ENCODE results near the gene AFF2.

DNA sequence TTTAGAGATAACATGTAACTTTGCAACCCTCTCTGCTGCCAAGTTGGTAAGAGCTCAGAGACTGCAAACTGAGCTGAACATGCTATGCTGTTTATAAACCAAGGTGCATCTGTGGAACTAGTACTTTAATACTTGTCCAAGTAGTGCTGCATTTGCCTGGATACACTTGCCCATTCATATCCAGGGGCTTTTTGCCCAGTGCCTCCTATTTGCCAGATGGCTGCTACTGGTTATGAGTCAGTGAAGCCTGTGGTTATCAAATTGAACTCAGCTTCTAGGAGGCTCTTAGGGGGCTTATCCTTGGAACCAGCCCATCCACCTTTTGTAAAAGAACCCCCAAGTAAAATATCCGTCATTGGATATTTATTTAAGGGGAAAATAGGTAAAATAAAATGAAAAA lies 79.6 kb downstream of the AFF2 start:
- TF ChIP-seq, protein P1, sequence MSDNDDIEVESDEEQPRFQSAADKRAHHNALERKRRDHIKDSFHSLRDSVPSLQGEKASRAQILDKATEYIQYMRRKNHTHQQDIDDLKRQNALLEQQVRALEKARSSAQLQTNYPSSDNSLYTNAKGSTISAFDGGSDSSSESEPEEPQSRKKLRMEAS (IDR thresholded peaks at IDR 0.05; ENCODE audit: insufficient read depth, insufficient read length) = no peak
- TF ChIP-seq, protein P2, sequence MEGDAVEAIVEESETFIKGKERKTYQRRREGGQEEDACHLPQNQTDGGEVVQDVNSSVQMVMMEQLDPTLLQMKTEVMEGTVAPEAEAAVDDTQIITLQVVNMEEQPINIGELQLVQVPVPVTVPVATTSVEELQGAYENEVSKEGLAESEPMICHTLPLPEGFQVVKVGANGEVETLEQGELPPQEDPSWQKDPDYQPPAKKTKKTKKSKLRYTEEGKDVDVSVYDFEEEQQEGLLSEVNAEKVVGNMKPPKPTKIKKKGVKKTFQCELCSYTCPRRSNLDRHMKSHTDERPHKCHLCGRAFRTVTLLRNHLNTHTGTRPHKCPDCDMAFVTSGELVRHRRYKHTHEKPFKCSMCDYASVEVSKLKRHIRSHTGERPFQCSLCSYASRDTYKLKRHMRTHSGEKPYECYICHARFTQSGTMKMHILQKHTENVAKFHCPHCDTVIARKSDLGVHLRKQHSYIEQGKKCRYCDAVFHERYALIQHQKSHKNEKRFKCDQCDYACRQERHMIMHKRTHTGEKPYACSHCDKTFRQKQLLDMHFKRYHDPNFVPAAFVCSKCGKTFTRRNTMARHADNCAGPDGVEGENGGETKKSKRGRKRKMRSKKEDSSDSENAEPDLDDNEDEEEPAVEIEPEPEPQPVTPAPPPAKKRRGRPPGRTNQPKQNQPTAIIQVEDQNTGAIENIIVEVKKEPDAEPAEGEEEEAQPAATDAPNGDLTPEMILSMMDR (IDR thresholded peaks at IDR 0.05; ENCODE audit: extremely low read depth in 1 of 2, insufficient read depth in 1 of 2, low read depth in 1 of 2, low read length in 2 of 2) = no peak
- TF ChIP-seq MYC (IDR thresholded peaks at IDR 0.05; ENCODE audit: low read depth, low read length) = no peak
- TF ChIP-seq POLR2A (IDR thresholded peaks at IDR 0.05; ENCODE audit: low read depth, low read length) = no peak
- no peak for TF ChIP-seq EZH2 (IDR thresholded peaks at IDR 0.05; ENCODE audit: borderline replicate concordance, low read depth, low read length, severe bottlenecking)
- TF ChIP-seq POLR2AphosphoS5 (IDR thresholded peaks at IDR 0.05; ENCODE audit: insufficient read depth, low read depth, low read length) = no peak
- no peak for TF ChIP-seq FOS (IDR thresholded peaks at IDR 0.05; ENCODE audit: borderline replicate concordance, insufficient read depth, low read length)

Data from endothelial cell of umbilical vein (primary cell).